Measurements from ENCODE around the gene SGCA. TPM values are rescaled to one million over a fixed set of nuclear protein-coding genes. Genes with fewer than 3 reads are reported as not detected.

The SGCA gene
- total RNA-seq, 2 donors from 2014 or later, result 1.3 TPM; not detected in 1

DNA sequence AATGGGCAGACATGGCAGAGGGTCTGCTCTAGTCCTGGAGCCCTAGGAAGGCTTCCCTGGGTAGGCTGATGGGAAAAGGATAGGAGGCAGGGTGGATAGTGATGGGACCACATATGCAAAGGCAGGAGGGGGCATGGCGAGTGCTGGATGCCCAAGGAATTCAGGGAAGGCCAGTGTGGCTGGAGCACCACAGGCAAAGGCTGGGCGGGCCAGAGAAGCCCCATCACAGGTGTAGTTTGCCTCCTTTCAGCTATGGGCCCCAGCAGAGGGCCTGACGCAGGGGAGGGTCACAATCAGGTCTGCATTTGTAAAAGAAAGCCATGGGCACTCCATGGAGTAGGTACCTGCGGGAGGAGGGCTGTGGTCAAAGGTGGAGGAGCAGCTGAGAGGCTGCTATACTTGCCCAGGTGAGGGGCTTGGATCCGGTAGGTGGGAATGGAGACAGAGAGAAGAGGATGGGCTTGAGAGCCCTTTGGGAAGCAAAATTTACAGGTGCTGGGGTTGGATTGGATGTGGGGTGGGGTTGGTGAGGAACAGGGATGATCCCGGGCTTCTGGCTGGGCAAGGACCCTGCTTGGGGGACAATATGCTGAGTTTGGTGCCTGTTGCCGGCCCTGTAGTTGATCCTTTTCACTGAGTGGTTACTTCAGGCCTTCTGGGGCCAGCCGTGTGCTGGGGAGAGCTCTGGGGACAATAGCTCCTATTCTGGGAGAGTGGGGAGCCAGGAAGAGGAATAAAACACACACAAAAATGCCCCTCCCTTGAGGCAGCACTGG, 42.2 kb downstream of the SGCA start:
- no peak for TF ChIP-seq POLR2A (IDR thresholded peaks at IDR 0.05)
- TF ChIP-seq, protein P1, sequence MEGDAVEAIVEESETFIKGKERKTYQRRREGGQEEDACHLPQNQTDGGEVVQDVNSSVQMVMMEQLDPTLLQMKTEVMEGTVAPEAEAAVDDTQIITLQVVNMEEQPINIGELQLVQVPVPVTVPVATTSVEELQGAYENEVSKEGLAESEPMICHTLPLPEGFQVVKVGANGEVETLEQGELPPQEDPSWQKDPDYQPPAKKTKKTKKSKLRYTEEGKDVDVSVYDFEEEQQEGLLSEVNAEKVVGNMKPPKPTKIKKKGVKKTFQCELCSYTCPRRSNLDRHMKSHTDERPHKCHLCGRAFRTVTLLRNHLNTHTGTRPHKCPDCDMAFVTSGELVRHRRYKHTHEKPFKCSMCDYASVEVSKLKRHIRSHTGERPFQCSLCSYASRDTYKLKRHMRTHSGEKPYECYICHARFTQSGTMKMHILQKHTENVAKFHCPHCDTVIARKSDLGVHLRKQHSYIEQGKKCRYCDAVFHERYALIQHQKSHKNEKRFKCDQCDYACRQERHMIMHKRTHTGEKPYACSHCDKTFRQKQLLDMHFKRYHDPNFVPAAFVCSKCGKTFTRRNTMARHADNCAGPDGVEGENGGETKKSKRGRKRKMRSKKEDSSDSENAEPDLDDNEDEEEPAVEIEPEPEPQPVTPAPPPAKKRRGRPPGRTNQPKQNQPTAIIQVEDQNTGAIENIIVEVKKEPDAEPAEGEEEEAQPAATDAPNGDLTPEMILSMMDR (IDR thresholded peaks at IDR 0.05), result no peak
- H3K9me3 ChIP-seq, result no peaks in the 10 kb centered on the region
- H3K36me3 ChIP-seq (replicated peaks in 1 of 2; ENCODE audit: insufficient read depth in 1 of 2, low read depth in 2 of 2), result no peaks in the 10 kb centered on the region
- intact Hi-C loops (cut with DNase I), result loop anchor here (5.0 kb wide), 1 partner anchor 84 kb away; no protein-coding TSS in a partner anchor
- H3K27ac ChIP-seq, result no peak overlapping the region
- H3K4me1 ChIP-seq, result no peaks in the 10 kb centered on the region
- 76 to 79% methylated on average over 8 of the region's 8 CpGs for WGBS, 2 donors
- no peak for ATAC-seq
- H3K27me3 ChIP-seq, result peaks cover 0 to 5% of the 10 kb centered on the region in 2 donors
- H3K4me3 ChIP-seq, result no peak overlapping the region
- DNase-seq, result no peak

- TF ChIP-seq, protein P1 (IDR thresholded peaks at IDR 0.05), result no peak
- TF ChIP-seq POLR2A (IDR thresholded peaks at IDR 0.05), result no peak
- DNase-seq (peak in 1 of 4 donors; percentile 1), ATAC-seq (no peak)
- Histone ChIP-seq H3K27me3 (peaks cover 0 to 5% of the 10 kb centered on the region in 2 donors), H3K4me1 (no peaks in the 10 kb centered on the region), H3K9me3 (no peaks in the 10 kb centered on the region), H3K4me3 (no peak overlapping the region), H3K27ac (no peak overlapping the region), H3K36me3 (replicated peaks in 1 of 2; ENCODE audit: insufficient read depth in 1 of 2, low read depth in 2 of 2) (no peaks in the 10 kb centered on the region)
- WGBS, 2 donors, result 65 to 80% methylated on average over 3 of the region's 3 CpGs
- intact Hi-C loops (cut with DNase I), result loop anchor here (5.0 kb wide), 1 partner anchor 84 kb away; no protein-coding TSS in a partner anchor
These were observed 42.8 kb downstream of the SGCA start for GRCh38 chr17:50208611-50209061.

GRCh38 chr17:50209133-50209471, 43.3 kb downstream of the SGCA start:
- no peak overlapping the region for H3K4me3 ChIP-seq
- no peak for TF ChIP-seq POLR2A (IDR thresholded peaks at IDR 0.05)
- TF ChIP-seq, protein P1 (IDR thresholded peaks at IDR 0.05), result no peak
- ATAC-seq (no peak), DNase-seq (peak in 1 of 4 donors; percentile 1)
- H3K4me1 ChIP-seq, result no peaks in the 10 kb centered on the region
- H3K27ac ChIP-seq, result peak overlapping the region in 1 of 4 donors; percentile 76
- H3K9me3 ChIP-seq, result no peaks in the 10 kb centered on the region
- no peaks in the 10 kb centered on the region for H3K36me3 ChIP-seq (replicated peaks in 1 of 2; ENCODE audit: insufficient read depth in 1 of 2, low read depth in 2 of 2)
- 77 to 81% methylated on average over 6 of the region's 6 CpGs for WGBS, 2 donors
- intact Hi-C loops (cut with DNase I), result loop anchor here (5.0 kb wide), 1 partner anchor 83 kb away; no protein-coding TSS in a partner anchor
- H3K27me3 ChIP-seq, result peaks cover 0 to 5% of the 10 kb centered on the region in 2 donors

- Histone ChIP-seq H3K9me3 (no peaks in the 10 kb centered on the region), H3K27ac (peak overlapping the region in 2 of 4 donors; percentile 35 to 76), H3K27me3 (peaks cover 0 to 5% of the 10 kb centered on the region in 2 donors), H3K4me3 (no peak overlapping the region), H3K4me1 (no peaks in the 10 kb centered on the region), H3K36me3 (replicated peaks in 1 of 2; ENCODE audit: insufficient read depth in 1 of 2, low read depth in 2 of 2) (no peaks in the 10 kb centered on the region)
- WGBS, 2 donors, result 61 to 71% methylated on average over 10 to 16 of the region's 16 CpGs
- TF ChIP-seq POLR2A (IDR thresholded peaks at IDR 0.05), result peak in 1 of 3 donors; percentile 23
- TF ChIP-seq, protein P1 (IDR thresholded peaks at IDR 0.05), result no peak
- intact Hi-C loops (cut with DNase I), result loop anchor here (5.0 kb wide), 1 partner anchor 83 kb away; no protein-coding TSS in a partner anchor
- DNase-seq (peak; percentile 46 to 66 (median 56)), ATAC-seq (peak; percentile 66)
These were observed 43.9 kb downstream of the SGCA start for GRCh38 chr17:50209472-50210239.

All from body of pancreas (tissue), 4 donors.